WERI-Rb-1 (cell line): ENCODE results near the gene SLC19A1.
A peak's percentile ranks its signal among the peaks of the same experiment; 100 is the strongest.
"Not testable (repeated sequence)": the region's sequence is repeated elsewhere in the genome, so short reads cannot be mapped to it uniquely, and the experiment has no call there.

Source experiments
- DNase-seq: peaks from one replicate; pipeline ENCODE4 v3.0.0-alpha.2; 2020
- H3K27ac ChIP-seq: fragments of 250-450 bp; sonication (Bioruptor Pico); 2 replicates; pipeline ENCODE4 v1.5.1; 2020; ENCODE audit warnings: mild to moderate bottlenecking, moderate library complexity
- H3K27me3 ChIP-seq: fragments of 250-450 bp; sonication (Bioruptor Pico); 2 replicates; pipeline ENCODE4 v1.5.1; 2021; ENCODE audit warnings: mild to moderate bottlenecking, low read depth, moderate library complexity; ENCODE audit not compliant: insufficient read depth, severe bottlenecking
- H3K36me3 ChIP-seq: fragments of 250-450 bp; sonication (Bioruptor Pico); 2 replicates; pipeline ENCODE4 v1.5.1; 2020; ENCODE audit warnings: mild to moderate bottlenecking, moderate library complexity
- H3K4me3 ChIP-seq: 2 replicates; pipeline ENCODE4 v1.5.1; 2011; ENCODE audit warnings: low read depth, mild to moderate bottlenecking, control low read depth, low read length
- H3K9me3 ChIP-seq: fragments of 250-450 bp; sonication (Bioruptor Pico); 2 replicates; pipeline ENCODE4 v1.5.1; 2021; ENCODE audit warnings: mild to moderate bottlenecking, moderate library complexity; ENCODE audit not compliant: severe bottlenecking
- TF ChIP-seq, protein P1 (sequence below): IDR thresholded peaks from 2 replicates; pipeline ENCODE4 v1.5.1; 2011; ENCODE audit warnings: low read depth, mild to moderate bottlenecking, control low read depth, inconsistent platforms, low read length

SLC19A1 gene

DNA sequence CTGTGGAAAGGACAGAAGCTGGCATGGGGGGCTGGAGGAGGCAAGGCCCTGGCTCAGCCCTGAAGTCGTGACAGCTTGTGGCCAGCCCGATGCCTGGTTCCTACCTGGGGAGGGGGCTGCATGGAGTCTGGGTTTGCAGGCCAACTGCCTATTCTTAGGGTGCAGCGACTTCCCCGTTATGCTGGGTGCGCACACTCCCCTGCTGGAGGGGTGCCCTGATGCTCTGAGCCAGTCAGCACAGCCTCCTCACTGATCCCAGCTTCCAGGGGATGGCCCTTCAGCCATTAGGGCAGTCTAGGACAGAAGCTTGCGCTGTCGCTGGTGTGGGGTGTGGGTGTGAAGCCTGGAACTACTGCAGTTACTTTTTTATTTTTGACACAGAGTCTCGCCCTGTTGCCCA lies 30.0 kb upstream of the SLC19A1 start:
- peak; percentile 11 for DNase-seq
- TF ChIP-seq, protein P1, sequence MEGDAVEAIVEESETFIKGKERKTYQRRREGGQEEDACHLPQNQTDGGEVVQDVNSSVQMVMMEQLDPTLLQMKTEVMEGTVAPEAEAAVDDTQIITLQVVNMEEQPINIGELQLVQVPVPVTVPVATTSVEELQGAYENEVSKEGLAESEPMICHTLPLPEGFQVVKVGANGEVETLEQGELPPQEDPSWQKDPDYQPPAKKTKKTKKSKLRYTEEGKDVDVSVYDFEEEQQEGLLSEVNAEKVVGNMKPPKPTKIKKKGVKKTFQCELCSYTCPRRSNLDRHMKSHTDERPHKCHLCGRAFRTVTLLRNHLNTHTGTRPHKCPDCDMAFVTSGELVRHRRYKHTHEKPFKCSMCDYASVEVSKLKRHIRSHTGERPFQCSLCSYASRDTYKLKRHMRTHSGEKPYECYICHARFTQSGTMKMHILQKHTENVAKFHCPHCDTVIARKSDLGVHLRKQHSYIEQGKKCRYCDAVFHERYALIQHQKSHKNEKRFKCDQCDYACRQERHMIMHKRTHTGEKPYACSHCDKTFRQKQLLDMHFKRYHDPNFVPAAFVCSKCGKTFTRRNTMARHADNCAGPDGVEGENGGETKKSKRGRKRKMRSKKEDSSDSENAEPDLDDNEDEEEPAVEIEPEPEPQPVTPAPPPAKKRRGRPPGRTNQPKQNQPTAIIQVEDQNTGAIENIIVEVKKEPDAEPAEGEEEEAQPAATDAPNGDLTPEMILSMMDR, result no peak
- no peaks in the 10 kb centered on the region for H3K27me3 ChIP-seq
- H3K4me3 ChIP-seq, result no peak overlapping the region
- no peak overlapping the region for H3K27ac ChIP-seq
- H3K36me3 ChIP-seq, result no peaks in the 10 kb centered on the region
- no peaks in the 10 kb centered on the region for H3K9me3 ChIP-seq

DNA sequence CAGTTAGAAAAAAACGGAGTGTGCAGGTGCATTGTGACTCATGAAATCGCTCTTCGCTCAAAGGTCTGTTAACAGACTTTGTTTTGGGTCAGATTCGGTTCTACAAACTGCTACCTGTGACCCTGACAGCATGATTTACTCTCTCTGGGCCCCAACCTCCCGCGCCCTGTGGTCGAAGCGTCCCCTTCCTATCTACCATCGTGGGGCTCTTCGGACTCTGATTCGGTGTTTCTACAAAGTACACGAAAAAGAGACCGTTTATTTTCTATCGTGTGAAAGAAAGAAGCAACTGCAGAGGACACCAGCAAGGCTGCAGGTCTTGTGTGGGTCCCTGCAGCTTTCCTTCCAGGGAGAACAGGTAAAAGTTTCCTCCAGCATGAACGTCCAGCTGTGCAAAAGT lies 29.4 kb upstream of the SLC19A1 start:
- Histone ChIP-seq H3K27ac (no peak overlapping the region), H3K27me3 (no peaks in the 10 kb centered on the region), H3K9me3 (no peaks in the 10 kb centered on the region), H3K36me3 (no peaks in the 10 kb centered on the region), H3K4me3 (peak overlapping the region; percentile 18)
- TF ChIP-seq, protein P1, result no peak
- DNase-seq, result no peak

DNA sequence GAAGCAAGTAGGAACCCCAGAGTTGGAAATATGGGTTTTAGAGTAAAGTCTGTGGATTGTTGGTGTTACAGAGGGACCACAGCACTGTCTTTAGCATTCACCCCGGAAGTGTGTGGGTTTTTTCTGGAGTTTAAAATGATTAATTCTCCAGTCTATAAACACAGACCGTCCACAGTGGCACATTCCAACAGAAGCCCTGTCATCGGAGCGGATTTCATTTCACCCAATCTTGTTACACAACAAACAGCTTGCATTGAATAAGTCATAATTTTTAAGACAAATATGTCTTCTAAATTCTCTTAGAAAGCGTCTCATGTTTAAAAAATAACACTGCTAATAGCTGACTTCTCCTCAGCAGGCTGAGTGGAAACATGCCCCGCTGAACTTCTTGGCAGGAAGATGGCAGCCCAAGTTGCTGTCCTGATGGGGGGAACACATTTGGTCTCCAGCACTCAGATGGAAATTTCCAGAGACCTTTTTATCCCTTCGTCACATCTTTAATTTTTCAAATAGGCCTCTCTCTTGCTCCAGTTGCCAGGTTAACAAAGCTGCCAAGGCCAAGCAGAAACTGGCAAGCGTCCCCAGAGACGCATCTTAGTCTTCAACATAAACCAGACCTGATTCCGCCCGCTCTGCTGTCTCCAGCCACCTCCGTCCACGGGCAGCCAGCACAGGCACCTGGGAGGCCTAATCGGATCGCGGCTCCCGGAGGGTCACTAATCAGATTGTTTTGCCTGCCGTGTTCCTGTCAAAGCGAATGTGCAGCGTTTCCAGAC lies 28.8 kb upstream of the SLC19A1 start:
- Histone ChIP-seq H3K9me3 (no peaks in the 10 kb centered on the region), H3K27me3 (no peaks in the 10 kb centered on the region), H3K36me3 (no peaks in the 10 kb centered on the region), H3K4me3 (peak overlapping the region; percentile 18), H3K27ac (no peak overlapping the region; the same call in 1 of the 2 replicates)
- TF ChIP-seq, protein P1, result no peak
- peak; percentile 93 for DNase-seq

DNA sequence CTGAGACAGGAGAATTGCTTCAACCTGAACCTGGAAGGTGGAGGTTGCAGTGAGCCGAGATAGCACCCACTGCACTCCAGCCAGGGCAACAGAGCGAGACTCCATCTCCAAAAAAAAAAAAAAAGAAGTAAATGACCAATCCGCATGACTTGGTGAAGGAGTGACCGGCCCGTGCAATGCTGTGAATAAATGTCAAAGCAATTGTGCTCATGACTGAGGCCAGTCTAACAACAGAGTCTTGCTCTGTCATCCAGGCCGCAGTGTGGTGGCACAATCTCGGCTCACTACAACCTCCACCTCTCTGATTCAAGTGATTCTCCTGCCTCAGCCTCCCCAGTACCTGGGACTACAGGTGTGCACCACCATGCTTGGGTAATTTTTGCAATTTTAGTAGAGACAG lies 27.8 kb upstream of the SLC19A1 start:
- DNase-seq, result peak; percentile 2
- no peak overlapping the region for H3K27ac ChIP-seq
- TF ChIP-seq, protein P1, result no peak
- H3K9me3 ChIP-seq, result no peaks in the 10 kb centered on the region
- H3K4me3 ChIP-seq, result no peak overlapping the region
- no peaks in the 10 kb centered on the region for H3K27me3 ChIP-seq
- H3K36me3 ChIP-seq, result no peaks in the 10 kb centered on the region

DNA sequence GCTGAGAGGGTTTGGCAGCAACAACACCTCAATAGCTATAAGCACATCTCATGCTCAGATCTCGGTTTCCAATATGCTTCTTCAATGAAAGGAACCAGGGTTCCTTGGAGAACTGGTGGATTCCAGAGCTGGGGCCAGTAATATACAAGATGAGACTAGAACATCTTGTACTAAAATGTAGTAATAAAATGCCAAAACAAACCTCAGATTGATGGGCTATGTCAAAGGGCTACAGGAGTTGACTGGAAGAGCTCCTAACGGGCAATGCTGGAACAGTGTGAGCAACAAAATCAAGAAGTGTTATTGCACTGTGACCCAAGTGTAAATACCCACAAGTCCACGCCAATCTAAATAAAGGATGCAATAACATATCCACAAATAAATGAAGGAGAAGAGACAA lies 26.1 kb upstream of the SLC19A1 start:
- Histone ChIP-seq H3K9me3 (no peaks in the 10 kb centered on the region), H3K36me3 (no peaks in the 10 kb centered on the region), H3K27me3 (no peaks in the 10 kb centered on the region), H3K27ac (no peak overlapping the region), H3K4me3 (no peak overlapping the region)
- TF ChIP-seq, protein P1, result no peak
- no peak for DNase-seq

DNA sequence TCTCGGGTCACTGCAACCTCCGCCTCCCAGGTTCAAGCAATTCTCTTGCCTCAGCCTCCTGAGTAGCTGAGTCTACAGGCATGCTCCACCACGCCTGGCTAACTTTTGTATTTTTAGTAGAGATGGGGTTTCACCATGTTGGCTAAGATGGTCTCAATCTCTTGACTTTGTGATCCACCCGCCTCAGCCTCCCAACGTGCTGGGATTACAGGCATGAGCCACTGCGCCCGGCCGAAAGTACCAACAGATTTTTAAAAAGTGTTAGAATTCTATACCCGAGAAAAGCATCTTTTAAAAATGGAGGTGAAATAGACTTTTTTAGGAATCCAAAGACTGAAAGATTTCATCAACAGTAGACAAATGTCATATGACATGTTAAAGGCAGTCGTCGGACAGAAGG lies 21.9 kb upstream of the SLC19A1 start:
- not testable (repeated sequence) for DNase-seq, H3K4me3 ChIP-seq, H3K27ac ChIP-seq, H3K27me3 ChIP-seq, H3K9me3 ChIP-seq, H3K36me3 ChIP-seq
